Measurements from ENCODE around the gene CCDC40.

Gene CCDC40

DNA sequence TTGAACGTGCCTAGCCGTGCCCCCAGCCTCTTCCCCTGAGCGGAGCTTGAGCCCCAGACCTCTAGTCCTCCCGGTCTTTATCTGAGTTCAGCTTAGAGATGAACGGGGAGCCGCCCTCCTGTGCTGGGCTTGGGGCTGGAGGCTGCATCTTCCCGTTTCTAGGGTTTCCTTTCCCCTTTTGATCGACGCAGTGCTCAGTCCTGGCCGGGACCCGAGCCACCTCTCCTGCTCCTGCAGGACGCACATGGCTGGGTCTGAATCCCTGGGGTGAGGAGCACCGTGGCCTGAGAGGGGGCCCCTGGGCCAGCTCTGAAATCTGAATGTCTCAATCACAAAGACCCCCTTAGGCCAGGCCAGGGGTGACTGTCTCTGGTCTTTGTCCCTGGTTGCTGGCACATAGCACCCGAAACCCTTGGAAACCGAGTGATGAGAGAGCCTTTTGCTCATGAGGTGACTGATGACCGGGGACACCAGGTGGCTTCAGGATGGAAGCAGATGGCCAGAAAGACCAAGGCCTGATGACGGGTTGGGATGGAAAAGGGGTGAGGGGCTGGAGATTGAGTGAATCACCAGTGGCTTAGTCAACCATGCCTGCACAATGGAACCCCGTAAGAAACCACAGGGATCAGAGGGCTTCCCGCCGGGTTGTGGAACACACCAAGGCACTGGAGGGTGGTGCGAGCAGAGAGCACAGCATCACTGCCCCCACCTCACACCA lies 65.7 kb downstream of the CCDC40 start:
- no peak for DNase-seq (ENCODE audit: low read depth)

DNA sequence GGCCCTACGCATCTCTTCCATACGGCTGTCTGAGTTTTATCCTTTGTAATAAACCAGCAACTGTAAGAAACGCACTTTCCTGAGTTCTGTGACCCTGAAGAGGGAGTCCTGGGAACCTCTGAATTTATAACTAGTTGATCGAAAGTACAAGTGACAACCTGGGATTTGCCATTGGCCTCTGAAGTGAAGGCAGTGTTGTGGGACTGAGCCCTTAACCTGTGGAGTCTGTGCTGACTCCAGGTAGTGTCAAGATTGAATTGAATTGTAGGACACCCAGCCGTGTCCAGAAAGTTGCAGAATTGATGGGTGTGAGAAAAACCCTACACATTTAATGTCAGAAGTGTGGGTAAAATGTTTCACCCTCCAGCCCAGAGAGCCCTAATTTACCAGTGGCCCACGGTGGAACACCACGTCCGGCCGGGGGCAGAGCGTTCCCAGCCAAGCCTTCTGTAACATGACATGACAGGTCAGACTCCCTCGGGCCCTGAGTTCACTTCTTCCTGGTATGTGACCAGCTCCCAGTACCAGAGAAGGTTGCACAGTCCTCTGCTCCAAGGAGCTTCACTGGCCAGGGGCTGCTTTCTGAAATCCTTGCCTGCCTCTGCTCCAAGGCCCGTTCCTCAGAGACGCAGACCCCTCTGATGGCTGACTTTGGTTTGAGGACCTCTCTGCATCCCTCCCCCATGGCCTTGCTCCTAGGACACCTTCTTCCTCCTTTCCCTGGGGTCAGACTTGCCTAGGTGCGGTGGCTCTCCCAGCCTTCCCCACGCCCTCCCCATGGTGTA lies 66.4 kb downstream of the CCDC40 start:
- no peak for DNase-seq (ENCODE audit: low read depth)

DNA sequence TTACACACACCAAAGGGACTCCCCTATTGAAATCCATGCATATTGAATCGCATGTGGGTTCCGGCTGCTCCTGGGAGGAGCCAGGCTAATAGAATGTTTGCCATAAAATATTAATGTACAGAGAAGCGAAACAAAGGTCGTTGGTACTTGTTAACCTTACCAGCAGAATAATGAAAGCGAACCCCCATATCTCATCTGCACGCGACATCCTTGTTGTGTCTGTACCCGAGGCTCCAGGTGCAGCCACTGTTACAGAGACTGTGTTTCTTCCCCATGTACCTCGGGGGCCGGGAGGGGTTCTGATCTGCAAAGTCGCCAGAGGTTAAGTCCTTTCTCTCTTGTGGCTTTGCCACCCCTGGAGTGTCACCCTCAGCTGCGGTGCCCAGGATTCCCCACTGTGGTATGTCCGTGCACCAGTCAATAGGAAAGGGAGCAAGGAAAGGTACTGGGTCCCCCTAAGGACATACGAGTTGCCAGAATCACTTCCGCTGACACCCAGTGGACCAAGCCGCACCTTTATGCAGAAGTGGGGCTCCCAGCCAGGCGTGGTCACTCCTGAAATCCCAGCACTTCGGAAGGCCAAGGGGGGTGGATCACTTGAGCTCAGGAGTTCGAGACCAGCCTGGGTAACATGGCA lies 67.1 kb downstream of the CCDC40 start:
- no peak for DNase-seq (ENCODE audit: low read depth)

DNA sequence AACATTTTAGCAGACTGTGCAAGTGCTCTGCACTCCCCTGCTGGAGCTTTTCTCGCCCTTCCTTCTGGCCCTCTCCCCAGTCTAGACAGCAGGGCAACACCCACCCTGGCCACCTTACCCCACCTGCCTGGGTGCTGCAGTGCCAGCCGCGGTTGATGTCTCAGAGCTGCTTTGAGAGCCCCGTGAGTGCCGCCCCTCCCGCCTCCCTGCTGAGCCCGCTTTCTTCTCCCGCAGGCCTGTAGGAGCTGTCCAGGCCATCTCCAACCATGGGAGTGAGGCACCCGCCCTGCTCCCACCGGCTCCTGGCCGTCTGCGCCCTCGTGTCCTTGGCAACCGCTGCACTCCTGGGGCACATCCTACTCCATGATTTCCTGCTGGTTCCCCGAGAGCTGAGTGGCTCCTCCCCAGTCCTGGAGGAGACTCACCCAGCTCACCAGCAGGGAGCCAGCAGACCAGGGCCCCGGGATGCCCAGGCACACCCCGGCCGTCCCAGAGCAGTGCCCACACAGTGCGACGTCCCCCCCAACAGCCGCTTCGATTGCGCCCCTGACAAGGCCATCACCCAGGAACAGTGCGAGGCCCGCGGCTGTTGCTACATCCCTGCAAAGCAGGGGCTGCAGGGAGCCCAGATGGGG lies 68.0 kb downstream of the CCDC40 start:
- DNase-seq (ENCODE audit: low read depth) = no peak

DNA sequence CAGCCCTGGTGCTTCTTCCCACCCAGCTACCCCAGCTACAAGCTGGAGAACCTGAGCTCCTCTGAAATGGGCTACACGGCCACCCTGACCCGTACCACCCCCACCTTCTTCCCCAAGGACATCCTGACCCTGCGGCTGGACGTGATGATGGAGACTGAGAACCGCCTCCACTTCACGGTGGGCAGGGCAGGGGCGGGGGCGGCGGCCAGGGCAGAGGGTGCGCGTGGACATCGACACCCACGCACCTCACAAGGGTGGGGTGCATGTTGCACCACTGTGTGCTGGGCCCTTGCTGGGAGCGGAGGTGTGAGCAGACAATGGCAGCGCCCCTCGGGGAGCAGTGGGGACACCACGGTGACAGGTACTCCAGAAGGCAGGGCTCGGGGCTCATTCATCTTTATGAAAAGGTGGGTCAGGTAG lies 68.5 kb downstream of the CCDC40 start:
- DNase-seq (ENCODE audit: low read depth) = no peak

DNA sequence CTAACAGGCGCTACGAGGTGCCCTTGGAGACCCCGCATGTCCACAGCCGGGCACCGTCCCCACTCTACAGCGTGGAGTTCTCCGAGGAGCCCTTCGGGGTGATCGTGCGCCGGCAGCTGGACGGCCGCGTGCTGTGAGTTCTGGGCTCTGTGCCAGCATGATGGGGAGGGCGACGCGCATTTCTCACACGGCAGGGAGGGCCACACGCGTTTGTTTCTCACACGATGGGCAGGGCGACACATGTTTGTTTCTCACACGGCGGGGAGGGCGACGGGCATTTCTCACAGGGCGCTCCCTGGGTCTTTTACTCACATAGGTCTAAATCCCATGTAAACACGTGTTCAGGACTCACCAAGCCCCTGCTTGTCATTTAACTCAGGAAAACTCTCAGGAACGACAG lies 69.3 kb downstream of the CCDC40 start:
- DNase-seq (ENCODE audit: low read depth) = no peak

DNA sequence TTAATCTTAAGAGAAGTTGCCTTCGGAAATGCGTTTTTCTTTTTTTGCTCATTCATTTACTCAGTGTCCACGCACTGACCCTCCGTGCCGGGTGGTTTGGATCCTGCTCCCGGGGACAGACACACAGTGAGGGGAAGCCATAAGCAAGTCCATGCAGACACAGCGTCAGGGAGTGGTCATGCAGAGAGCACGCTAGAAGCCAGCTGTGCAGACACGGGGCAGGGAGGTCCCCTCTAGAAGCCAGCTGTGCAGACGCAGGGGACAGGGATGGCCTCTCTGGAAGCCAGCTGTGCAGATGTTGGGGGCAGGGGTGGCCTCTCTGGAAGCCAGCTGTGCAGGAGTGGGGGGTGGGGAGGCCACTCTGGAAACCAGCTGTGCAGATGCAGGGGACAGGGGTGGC lies 69.7 kb downstream of the CCDC40 start:
- DNase-seq (ENCODE audit: low read depth) = no peak

DNA sequence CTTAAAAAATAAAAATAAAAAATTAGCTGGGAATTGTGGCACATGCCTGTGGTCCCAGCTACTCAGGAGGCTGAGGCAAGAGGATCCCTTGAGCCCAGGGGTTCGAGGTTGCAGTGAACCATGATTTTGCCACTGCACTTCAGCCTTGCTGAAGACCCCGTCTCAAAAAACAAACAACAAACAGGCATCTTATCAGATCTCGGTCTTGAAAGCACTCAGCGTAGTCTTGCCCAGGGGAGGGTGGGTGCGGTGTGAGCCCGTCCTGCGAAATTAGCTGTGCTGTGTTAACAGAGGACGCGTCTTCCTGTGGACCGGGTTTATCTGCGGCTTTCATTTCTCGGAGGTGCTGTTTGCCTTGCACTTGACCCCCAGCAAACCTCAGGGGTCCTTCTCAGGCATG lies 70.3 kb downstream of the CCDC40 start:
- DNase-seq (ENCODE audit: low read depth) = no peak

DNA sequence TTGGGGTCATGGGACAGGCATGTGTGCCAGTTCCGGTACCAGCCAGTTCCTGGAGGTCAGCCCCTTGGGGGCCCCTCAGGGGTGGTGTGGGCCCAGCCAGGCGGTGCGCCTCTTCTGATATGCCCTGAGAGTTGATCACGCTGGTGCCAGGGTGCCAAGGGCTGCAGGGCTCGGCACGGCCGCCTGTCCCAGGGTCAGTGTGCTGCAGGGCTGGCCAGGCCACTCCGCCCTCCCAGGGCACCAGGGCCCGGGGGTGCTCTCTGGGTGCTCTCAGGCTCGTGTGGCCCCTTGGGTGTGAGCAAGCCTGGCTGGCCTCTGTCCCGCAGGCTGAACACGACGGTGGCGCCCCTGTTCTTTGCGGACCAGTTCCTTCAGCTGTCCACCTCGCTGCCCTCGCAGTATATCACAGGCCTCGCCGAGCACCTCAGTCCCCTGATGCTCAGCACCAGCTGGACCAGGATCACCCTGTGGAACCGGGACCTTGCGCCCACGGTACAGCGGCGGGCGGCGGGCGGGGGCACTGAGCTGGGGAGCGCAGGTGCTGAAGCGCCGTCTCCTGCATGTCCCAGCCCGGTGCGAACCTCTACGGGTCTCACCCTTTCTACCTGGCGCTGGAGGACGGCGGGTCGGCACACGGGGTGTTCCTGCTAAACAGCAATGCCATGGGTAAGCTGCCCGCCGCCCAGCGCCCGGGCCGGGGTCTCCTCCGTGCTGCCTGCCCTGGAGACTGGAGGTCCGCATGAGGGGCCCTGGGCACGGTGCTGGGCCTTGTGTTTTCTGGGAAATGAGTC lies 71.0 kb downstream of the CCDC40 start:
- DNase-seq (ENCODE audit: low read depth) = no peak

DNA sequence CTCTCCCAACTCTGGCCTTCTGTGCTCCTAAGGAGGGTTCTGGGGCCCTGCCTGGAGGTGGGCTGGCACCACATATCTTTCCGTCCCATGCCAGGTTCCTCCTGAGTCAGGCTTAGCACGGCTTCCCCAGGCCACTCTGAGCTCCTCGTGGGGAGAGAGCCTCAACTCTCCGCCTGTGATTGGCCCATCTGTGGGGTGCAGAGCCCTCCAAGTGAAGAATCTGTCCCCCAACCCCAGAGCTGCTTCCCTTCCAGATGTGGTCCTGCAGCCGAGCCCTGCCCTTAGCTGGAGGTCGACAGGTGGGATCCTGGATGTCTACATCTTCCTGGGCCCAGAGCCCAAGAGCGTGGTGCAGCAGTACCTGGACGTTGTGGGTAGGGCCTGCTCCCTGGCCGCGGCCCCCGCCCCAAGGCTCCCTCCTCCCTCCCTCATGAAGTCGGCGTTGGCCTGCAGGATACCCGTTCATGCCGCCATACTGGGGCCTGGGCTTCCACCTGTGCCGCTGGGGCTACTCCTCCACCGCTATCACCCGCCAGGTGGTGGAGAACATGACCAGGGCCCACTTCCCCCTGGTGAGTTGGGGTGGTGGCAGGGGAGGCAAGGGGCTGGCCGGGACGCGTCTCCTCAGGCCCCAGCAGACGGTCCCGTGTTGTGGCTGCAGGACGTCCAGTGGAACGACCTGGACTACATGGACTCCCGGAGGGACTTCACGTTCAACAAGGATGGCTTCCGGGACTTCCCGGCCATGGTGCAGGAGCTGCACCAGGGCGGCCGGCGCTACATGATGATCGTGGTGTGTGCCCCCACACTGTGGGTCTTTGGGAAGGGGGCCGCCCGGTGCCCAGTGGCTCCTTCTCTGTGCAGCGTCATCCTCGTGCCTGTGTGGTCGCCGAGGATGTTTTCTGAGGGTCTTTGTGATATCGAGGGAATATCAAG lies 71.9 kb downstream of the CCDC40 start:
- DNase-seq (ENCODE audit: low read depth) = no peak

DNA sequence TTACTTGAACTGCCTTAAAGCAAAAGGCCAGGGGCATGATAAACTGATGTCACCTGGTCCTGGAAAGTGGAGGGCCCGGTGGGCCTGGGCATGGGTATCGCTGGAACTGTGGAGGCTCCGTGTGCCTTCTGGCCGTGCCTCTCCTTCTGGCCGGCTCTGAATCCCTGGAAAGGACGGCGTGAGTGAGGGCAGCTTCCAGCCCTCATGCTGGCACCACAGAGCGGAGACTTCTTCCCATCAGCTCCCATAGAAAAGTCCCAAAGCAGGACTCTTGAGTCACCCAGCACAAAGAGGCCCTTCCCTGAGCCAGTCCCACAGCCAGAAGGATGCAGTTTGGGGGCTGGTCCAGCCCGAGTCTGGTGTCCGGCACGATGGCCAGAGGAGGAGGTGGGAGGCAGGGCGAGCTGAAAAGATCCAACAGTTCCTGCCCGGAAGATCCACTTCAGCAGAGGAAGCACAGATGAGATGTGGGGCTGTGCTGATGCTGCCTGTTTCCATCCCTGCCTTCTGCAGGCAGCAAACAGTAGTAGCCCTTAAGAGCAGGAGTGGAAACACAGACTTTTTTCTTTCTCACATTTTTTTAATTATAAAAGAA lies 72.7 kb downstream of the CCDC40 start:
- no peak for DNase-seq (ENCODE audit: low read depth)

DNA sequence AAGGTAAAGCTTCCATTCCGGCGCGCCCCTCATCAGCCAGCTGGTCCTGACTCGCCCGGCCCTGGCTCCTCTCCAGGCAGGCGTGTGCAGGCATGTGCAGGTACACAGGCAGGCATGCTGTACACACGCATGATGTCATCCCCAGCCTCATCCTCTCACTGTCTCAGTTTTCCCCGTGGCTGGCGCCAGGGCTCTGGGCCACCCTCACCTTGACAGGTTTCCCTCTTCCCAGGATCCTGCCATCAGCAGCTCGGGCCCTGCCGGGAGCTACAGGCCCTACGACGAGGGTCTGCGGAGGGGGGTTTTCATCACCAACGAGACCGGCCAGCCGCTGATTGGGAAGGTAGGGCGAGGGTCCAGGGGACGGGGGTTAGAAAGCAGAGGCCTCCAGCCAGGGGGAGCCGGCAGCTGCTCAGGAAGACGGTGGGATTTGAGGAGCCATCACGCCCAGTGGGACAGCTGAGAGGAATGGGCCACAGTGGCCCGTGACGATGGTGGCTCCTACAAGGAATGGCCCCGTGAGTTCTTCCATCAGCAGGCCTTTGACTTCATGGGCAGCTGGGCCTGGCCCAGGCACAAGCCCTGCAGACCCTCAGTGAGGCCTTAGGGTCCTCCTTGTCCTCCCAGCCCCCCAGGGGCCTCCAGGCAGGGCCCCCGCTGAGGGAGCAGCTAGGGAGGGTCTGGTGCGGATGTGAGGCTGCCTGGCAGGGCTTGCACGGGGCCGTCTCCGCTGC lies 73.4 kb downstream of the CCDC40 start:
- DNase-seq (ENCODE audit: low read depth) = no peak

DNA sequence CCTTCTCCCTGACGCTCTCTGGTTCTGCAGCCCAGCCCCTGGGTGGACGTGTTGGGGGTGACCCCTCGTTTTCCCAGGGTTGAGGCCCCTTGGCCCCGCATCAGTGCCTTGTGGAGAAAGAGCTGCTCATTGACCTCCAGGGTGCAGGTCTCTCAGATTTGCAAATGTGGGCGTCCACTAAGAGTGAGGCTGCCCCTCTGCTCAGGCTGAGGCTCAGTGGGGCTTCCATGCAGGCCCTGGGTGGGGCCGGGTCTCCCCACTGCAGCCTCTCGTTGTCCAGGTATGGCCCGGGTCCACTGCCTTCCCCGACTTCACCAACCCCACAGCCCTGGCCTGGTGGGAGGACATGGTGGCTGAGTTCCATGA lies 74.0 kb downstream of the CCDC40 start:
- DNase-seq (ENCODE audit: low read depth) = no peak

DNA sequence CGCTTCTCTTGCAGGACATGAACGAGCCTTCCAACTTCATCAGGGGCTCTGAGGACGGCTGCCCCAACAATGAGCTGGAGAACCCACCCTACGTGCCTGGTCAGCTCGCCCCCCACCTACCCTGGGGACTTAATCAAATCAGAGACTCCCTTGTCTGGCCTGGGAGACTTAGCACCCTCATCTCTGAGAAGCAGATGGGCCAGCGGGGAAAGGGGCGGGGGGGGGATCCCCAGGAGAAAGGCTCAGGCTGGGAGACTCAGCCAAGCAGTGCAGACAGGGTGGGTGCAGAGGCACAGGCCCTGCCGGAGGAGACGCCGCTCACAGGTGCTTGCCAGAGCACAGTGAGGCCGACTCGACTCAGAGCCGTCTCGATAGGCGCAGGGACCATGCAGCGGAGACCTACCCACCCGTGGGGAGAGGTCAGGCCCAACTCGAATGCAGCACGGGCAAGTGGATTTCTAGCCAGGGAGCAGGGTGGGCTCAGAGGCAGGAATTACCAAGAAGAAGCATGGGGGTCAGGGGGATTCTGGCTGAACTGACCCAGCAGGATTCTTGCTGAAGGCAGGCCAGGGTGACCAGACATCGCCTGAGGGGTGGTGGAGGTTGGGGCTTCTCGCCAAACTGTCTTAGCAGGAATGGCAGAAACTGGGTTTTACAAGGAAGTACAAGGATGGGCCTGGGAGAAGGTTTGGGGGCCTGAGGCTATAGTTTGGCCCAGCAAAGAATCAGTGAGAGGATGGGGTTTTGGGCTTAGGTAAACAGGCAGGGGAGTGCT lies 74.7 kb downstream of the CCDC40 start:
- DNase-seq (ENCODE audit: low read depth) = no peak

DNA sequence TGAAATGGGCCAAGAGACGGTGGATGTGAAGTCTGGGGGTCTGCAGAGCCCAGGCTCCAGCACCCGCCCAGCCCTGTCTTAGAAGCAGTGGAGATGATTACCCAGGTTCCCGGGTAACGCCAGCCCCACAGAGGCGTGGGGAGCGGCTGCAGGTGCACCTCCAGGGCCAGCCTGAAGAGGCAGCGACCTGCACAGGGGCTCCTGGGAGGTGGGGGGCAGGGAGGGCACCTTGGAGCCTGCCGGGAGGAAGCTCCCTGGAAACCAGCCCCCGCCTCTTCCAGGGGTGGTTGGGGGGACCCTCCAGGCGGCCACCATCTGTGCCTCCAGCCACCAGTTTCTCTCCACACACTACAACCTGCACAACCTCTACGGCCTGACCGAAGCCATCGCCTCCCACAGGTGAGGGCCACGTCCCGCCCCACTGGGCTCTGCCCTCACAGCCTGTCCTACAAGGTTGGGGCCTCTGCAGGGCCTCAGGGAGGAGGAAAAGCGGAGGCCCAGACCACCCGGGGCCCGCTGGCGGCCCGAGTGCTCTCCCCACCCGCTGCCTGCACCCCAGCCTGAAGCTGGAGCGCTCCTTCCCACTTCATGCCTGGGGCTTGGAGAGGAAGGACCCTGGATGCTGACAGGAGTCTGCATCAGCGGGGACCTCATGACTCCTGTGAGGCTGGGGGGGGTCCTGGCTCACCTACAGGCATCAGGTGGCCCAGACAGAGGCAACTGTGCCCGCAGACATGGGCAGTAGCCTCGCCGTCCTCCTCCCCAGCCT lies 75.4 kb downstream of the CCDC40 start:
- DNase-seq (ENCODE audit: low read depth) = no peak

DNA sequence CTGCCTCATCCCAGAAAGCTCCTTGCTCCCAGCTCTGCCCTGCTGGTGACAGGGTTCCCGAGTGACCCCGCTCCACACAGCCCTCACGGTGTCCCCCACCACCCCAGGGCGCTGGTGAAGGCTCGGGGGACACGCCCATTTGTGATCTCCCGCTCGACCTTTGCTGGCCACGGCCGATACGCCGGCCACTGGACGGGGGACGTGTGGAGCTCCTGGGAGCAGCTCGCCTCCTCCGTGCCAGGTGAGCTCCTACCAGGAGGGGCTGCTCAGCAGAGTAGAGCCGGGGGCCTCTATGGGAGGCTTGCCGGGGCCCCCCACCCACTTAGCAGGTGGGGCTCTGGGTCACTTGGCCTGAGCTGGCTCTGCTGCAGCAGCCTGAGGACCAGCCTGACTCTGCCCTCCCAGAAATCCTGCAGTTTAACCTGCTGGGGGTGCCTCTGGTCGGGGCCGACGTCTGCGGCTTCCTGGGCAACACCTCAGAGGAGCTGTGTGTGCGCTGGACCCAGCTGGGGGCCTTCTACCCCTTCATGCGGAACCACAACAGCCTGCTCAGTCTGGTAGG lies 76.1 kb downstream of the CCDC40 start:
- DNase-seq (ENCODE audit: low read depth) = no peak

DNA sequence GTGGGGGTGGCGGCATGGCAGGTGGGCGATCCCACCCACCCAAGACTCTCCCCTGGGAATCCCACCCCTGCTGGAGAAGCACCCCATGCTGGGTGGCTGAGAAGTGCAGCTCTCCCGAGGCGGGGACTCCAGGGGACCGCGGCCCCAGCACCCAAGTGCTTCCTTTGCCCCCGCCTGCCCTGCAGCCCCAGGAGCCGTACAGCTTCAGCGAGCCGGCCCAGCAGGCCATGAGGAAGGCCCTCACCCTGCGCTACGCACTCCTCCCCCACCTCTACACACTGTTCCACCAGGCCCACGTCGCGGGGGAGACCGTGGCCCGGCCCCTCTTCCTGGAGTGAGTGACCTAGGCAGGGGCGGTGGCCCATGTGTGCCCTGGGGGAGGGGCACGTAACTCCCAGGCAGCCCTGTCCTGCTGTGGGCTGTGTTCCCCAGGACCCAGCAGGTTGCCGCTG lies 76.6 kb downstream of the CCDC40 start:
- no peak for DNase-seq (ENCODE audit: low read depth)

DNA sequence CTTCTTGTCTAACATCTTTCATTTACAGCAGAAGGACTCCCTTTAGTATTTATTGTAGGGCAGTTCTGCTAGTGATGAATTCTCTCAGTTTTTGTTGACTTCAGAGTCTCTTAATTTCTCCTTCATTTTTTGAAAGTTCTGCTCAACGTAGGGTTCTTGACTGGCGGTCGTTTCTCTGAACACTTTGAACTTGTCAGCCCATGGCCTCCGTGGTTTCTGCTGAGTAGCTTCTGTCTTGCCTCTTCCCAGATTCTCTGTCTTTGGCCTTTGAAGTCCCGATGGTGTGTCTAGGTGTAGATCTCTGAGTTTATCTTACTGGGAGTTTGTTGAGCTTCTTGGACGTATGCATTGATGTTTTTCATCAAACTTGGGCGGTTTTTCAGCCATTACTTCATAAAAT lies 78.3 kb downstream of the CCDC40 start:
- no peak for DNase-seq (ENCODE audit: low read depth)
